Measurements from ENCODE around the gene ATP2C2. TPM values are rescaled to one million over a fixed set of nuclear protein-coding genes. Genes with fewer than 3 reads are reported as not detected.
"Not testable (repeated sequence)": the region's sequence is repeated elsewhere in the genome, so short reads cannot be mapped to it uniquely, and the experiment has no call there.

ATP2C2 gene
- total and polyA plus RNA-seq, 2 of the 8 experiments (the other 6 are each of a cell fraction or from before 2014, with no cell fraction given): 1.2 to 2.8 TPM

GRCh38 chr16:84343800-84344199 is 24.5 kb upstream of the ATP2C2 start:
- POLR2A ChIA-PET (ENCODE audit: partially characterized antibody); H2BK5ac ChIP-seq (ENCODE audit: low read depth, low read length); H3K23ac ChIP-seq (ENCODE audit: insufficient read length); H3K4me3 ChIP-seq (ENCODE audit: extremely low read depth in 1 of 4, insufficient read depth in 2 of 4, low read depth in 3 of 4, low read length in 4 of 4); H3K23me2 ChIP-seq (ENCODE audit: low read depth, low read length); H4K91ac ChIP-seq (replicated peaks; ENCODE audit: insufficient read length, low read length); H3K36me3 ChIP-seq (ENCODE audit: control insufficient read depth in 2 of 4, insufficient read depth in 4 of 4, low read length in 3 of 4); H3K14ac ChIP-seq (ENCODE audit: insufficient read length); H3K79me2 ChIP-seq (ENCODE audit: control insufficient read depth in 1 of 2, insufficient read depth in 2 of 2, low read length in 2 of 2); H2BK120ac ChIP-seq (replicated peaks; ENCODE audit: low read depth, low read length); FAIRE-seq; H4K5ac ChIP-seq (ENCODE audit: insufficient read length, low read depth, low read length); H3K9ac ChIP-seq (replicated peaks in 1 of 4; ENCODE audit: extremely low read depth in 1 of 4, low read depth in 3 of 4, low read length in 3 of 4); H4K8ac ChIP-seq (ENCODE audit: extremely low read depth, insufficient read depth, low read length); H2BK15ac ChIP-seq (ENCODE audit: low read length); H3K4me1 ChIP-seq (replicated peaks in 1 of 4; ENCODE audit: control insufficient read depth in 3 of 4, insufficient read depth in 4 of 4, low read length in 3 of 4); H2BK20ac ChIP-seq (ENCODE audit: low read length); H3K27ac ChIP-seq (ENCODE audit: low read depth, low read length); H3K56ac ChIP-seq (replicated peaks; ENCODE audit: insufficient read length, low read depth, low read length); H4K20me1 ChIP-seq (replicated peaks in 1 of 2; ENCODE audit: control insufficient read depth in 1 of 2, insufficient read depth in 2 of 2, low read length in 2 of 2); H3K4ac ChIP-seq (replicated peaks; ENCODE audit: insufficient read length, low read depth, low read length); H2AK5ac ChIP-seq (ENCODE audit: low read depth, low read length); H3K4me2 ChIP-seq (ENCODE audit: insufficient read depth in 1 of 2, low read depth in 2 of 2, low read length in 2 of 2); H3K18ac ChIP-seq (ENCODE audit: extremely low read depth, low read length); H3K79me1 ChIP-seq (ENCODE audit: low read depth, low read length); DNase-seq (ENCODE audit: low read depth in 1 of 2, low spot score in 2 of 2); H3K27me3 ChIP-seq (replicated peaks in 1 of 4; ENCODE audit: control insufficient read depth in 3 of 4, extremely low read depth in 1 of 4, insufficient read depth in 3 of 4, low read length in 3 of 4); H3K9me3 ChIP-seq (ENCODE audit: insufficient read depth in 2 of 2, low read depth in 1 of 2, low read length in 1 of 2); H2AFZ ChIP-seq (ENCODE audit: low read length); H2BK12ac ChIP-seq (ENCODE audit: low read depth, low read length): not testable (repeated sequence)
- CTCF ChIA-PET (ENCODE audit: partially characterized antibody): interaction anchor here (0.6 to 1.4 kb wide), 3 partner anchors 67 to 418 kb away, joined by 3 to 4 read pairs (median 4); no protein-coding TSS in a partner anchor
- WGBS, 2 experiments (ENCODE audit: extremely low coverage in 1 of 2, insufficient coverage in 1 of 2, insufficient read length in 1 of 2, insufficient replicate concordance in 2 of 2, low coverage in 1 of 2, low lambda C conversion rate in 2 of 2, missing lambda C conversion rate in 1 of 2): 97% methylated on average over 10 of the region's 10 CpGs; no CpG with 5 or more reads in 1 of the 2 experiments

Data from H1 (cell line).